GM21825 (cell line): ENCODE data around the gene GGA2.

Experiments used
- ATAC-seq: cut with Tn5 transposase; IDR thresholded peaks from one replicate; pipeline ENCODE4 v1.9.1; 2021; ENCODE audit warnings: mild to moderate bottlenecking, moderate library complexity; ENCODE audit not compliant: unreplicated experiment

The GGA2 gene

DNA sequence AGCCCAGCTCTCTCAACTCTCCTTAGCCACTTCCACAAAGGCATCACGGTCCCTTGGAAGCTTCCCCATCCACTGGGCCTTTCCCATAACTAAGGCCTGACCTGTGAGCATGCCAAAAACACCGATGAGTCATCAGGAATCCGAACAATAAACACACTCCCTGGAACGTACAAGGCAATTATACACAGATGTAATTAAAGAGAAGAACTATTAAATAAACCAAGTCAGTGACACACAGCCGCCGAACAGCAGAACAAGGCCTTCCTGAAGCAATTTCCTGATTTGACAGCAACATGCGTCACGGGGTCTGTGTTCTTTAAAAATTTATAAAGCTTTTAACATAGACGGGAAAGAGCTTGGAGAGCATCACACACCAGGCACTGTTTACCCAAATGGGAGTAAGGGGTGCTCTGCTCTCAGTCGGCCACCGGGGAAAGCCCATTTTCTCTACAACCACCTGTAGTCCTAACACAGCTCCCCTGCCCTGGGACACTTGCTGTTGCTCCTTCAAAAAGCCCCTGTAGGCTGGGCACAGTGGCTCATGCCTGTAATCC is 86.7 kb downstream of the GGA2 start:
- no peak for ATAC-seq

DNA sequence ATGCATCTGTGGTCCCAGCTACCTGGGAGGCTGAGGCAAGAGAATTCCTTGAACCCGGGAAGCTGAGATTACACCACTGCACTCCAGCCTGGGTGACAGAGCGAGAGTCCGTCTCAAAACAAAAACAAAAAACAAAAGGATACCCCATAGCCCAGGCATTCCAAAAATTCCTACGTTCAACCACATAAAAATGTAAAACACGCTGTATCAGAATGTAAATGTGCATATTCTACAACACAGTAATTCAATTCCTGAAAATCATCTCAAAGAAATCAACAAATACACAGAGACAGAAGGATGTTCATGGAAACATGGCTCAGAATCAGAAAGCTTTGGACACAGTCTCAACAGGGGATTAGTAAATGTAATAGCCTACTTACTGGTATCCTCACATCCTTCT is 90.3 kb downstream of the GGA2 start:
- ATAC-seq: no peak

DNA sequence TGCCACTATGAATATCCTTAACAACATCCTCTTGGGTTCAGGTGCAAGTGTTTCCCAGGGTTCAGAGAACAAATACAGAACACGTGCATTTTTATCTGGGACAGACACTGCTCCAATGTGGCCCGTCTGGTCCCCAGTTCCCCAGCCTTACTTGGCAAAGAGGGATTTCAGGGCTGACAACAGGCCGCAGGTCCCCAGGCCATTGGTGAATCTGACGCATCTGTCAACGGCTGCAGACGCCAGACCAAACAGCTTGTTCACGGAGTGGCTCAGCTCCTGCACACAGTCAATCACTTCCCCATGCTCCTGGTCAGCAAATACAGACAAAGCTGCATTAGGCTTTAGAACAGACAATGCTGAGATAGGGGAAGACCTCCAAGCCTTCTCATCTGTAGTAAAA is 93.5 kb downstream of the GGA2 start:
- ATAC-seq: no peak

DNA sequence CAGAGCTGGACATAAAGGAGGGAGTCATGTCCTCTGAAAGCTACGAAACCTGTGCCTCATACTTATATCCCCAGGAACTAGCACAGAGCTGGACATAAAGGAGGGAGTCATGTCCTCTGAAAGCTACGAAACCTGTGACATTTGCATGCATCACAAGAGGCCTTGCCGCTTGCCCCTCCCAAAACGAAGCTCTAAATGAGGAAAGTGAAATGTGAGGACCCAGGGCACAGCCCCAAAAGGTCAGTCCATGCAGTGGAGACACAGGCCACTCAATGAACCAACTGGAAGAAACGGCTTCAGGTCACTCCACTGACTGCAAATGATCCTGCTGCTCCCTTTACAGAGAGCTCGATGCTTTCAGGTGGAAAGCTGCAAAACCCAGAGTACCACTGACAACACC is 95.6 kb downstream of the GGA2 start:
- ATAC-seq: no peak
